ENCODE data around the gene ZNF337. TPM values are rescaled to one million over a fixed set of nuclear protein-coding genes. Genes with fewer than 3 reads are reported as not detected.
"Not testable (repeated sequence)": the region's sequence is repeated elsewhere in the genome, so short reads cannot be mapped to it uniquely, and the experiment has no call there.

ZNF337 gene
- total RNA-seq, 1 donor from 2014 or later: 15.6 TPM

DNA sequence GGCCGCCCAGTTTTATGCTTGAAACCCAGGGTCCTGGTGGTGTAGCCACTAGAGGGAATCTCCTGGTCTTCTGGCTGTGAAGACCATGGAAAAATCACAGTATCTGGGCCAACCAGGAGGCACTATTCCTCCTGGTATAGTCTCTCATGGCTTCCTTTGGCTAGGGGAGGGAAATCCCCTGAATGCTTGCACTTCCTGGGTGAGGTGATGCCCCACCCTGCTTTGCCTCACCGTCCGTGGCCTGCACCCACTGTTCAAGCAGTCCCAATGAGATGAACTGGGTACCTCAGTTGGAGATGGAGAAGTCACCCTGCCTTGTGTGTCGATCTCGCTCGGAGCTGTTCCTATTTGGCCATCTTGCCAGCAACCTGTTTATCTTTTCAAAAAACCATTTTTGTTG, 10.1 kb upstream of the ZNF337 start:
- Histone ChIP-seq H3K36me3 (ENCODE audit: insufficient read depth, low read length) (no peaks in the 10 kb centered on the region), H3K4me1 (ENCODE audit: insufficient read depth, low read length) (no peaks in the 10 kb centered on the region), H3K27ac (ENCODE audit: low read depth, low read length) (no peak overlapping the region), H3K27me3 (ENCODE audit: insufficient read depth, low read length) (no peaks in the 10 kb centered on the region), H3K79me2 (ENCODE audit: insufficient read depth, low read length) (no peaks in the 10 kb centered on the region), H3K4me2 (ENCODE audit: low read length) (no peak overlapping the region), H4K20me1 (ENCODE audit: insufficient read depth, low read length) (no peaks in the 10 kb centered on the region), H3K9me3 (ENCODE audit: insufficient read depth, low read depth, low read length) (no peaks in the 10 kb centered on the region), H3K4me3 (ENCODE audit: insufficient read depth, low read depth, low read length) (no peak overlapping the region), H2AFZ (ENCODE audit: low read depth, low read length) (no peak overlapping the region), H3K9ac (ENCODE audit: low read length) (no peak overlapping the region)
- Mint-ChIP-seq H3K36me3 (ENCODE audit: low read depth, unreplicated experiment) (peaks cover 7% of the 10 kb centered on the region), H3K4me1 (ENCODE audit: low read depth, unreplicated experiment) (no peaks in the 10 kb centered on the region), H3K9me3 (ENCODE audit: unreplicated experiment) (peaks cover 2% of the 10 kb centered on the region), H3K27ac (ENCODE audit: unreplicated experiment) (no peak overlapping the region), H3K4me3 (ENCODE audit: unreplicated experiment) (no peak overlapping the region), H3K27me3 (ENCODE audit: low read depth, unreplicated experiment) (no peaks in the 10 kb centered on the region)
- FAIRE-seq (no peak), DNase-seq (ENCODE audit: low read depth) (no peak)
- no peak for TF ChIP-seq EZH2 (IDR thresholded peaks at IDR 0.05; ENCODE audit: insufficient read depth, low read length)
- TF ChIP-seq, protein P1, sequence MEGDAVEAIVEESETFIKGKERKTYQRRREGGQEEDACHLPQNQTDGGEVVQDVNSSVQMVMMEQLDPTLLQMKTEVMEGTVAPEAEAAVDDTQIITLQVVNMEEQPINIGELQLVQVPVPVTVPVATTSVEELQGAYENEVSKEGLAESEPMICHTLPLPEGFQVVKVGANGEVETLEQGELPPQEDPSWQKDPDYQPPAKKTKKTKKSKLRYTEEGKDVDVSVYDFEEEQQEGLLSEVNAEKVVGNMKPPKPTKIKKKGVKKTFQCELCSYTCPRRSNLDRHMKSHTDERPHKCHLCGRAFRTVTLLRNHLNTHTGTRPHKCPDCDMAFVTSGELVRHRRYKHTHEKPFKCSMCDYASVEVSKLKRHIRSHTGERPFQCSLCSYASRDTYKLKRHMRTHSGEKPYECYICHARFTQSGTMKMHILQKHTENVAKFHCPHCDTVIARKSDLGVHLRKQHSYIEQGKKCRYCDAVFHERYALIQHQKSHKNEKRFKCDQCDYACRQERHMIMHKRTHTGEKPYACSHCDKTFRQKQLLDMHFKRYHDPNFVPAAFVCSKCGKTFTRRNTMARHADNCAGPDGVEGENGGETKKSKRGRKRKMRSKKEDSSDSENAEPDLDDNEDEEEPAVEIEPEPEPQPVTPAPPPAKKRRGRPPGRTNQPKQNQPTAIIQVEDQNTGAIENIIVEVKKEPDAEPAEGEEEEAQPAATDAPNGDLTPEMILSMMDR (IDR thresholded peaks at IDR 0.05; ENCODE audit: insufficient read depth, low read depth, low read length): no peak

DNA sequence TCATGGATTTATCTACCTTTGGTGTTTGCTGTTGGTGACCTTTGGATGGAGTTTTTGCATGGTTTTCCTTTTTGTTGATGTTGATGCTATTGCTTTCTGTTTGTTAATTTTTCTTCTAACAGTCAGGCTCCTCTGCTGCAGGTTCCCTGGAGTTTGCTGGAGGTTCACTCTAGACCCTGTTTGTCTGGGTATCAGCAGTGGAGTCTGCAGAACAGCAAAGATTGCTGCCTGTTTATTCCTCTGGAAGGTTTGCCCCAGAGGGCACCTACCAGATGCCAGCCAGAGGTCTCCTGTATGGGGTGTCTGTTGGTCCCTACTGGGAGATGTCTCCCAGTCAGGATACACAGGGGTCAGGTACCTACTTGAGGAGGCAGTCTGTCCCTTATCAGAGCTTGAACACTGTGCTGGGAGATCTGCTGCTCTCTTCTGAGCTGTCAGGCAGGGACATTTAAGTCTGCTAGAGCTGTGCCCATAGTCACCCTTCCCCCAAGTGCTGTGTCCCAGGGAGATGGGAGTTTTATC, 9.2 kb upstream of the ZNF337 start:
- peaks cover 5% of the 10 kb centered on the region for H3K9me3 Mint-ChIP-seq (ENCODE audit: unreplicated experiment)
- Histone ChIP-seq H3K79me2 (ENCODE audit: insufficient read depth, low read length) (no peaks in the 10 kb centered on the region), H2AFZ (ENCODE audit: low read depth, low read length) (no peak overlapping the region), H3K4me2 (ENCODE audit: low read length) (no peak overlapping the region), H3K27ac (ENCODE audit: low read depth, low read length) (no peak overlapping the region), H3K36me3 (ENCODE audit: insufficient read depth, low read length) (no peaks in the 10 kb centered on the region), H3K9me3 (ENCODE audit: insufficient read depth, low read depth, low read length) (no peaks in the 10 kb centered on the region), H3K4me3 (ENCODE audit: insufficient read depth, low read depth, low read length) (no peak overlapping the region), H3K9ac (ENCODE audit: low read length) (no peak overlapping the region), H3K27me3 (ENCODE audit: insufficient read depth, low read length) (no peaks in the 10 kb centered on the region), H3K4me1 (ENCODE audit: insufficient read depth, low read length) (no peaks in the 10 kb centered on the region), H4K20me1 (ENCODE audit: insufficient read depth, low read length) (no peaks in the 10 kb centered on the region)
- no peak overlapping the region for H3K27ac Mint-ChIP-seq (ENCODE audit: unreplicated experiment)
- FAIRE-seq (no peak), DNase-seq (ENCODE audit: low read depth) (no peak)
- peaks cover 8% of the 10 kb centered on the region for H3K36me3 Mint-ChIP-seq (ENCODE audit: low read depth, unreplicated experiment)
- no peak overlapping the region for H3K4me3 Mint-ChIP-seq (ENCODE audit: unreplicated experiment)
- TF ChIP-seq, protein P1 (IDR thresholded peaks at IDR 0.05; ENCODE audit: insufficient read depth, low read depth, low read length): no peak
- H3K27me3 Mint-ChIP-seq (ENCODE audit: low read depth, unreplicated experiment): no peaks in the 10 kb centered on the region
- H3K4me1 Mint-ChIP-seq (ENCODE audit: low read depth, unreplicated experiment): no peaks in the 10 kb centered on the region

DNA sequence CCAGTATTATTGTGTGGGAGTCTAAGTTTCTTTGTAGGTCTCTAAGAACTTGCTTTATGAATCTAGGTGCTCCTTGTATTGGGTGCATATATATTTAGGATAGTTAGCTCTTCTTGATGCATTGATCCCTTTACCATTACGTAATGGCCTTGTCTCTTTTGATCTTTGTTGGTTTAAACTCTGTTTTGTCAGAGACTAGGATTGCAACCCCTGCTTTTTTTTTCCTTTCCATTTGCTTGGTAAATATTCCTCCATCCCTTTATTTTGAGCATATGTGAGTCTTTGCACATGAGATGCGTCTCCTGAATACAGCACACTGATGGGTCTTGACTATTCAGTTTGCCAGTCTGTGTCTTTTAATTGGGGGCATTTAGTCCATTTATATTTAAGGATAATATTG, 7.7 kb upstream of the ZNF337 start:
- DNase-seq (ENCODE audit: low read depth); H3K27me3 ChIP-seq (ENCODE audit: insufficient read depth, low read length); H3K27me3 Mint-ChIP-seq (ENCODE audit: low read depth, unreplicated experiment); FAIRE-seq; H3K4me1 Mint-ChIP-seq (ENCODE audit: low read depth, unreplicated experiment); H3K36me3 ChIP-seq (ENCODE audit: insufficient read depth, low read length); H3K9ac ChIP-seq (ENCODE audit: low read length); H3K79me2 ChIP-seq (ENCODE audit: insufficient read depth, low read length); H4K20me1 ChIP-seq (ENCODE audit: insufficient read depth, low read length); H3K4me1 ChIP-seq (ENCODE audit: insufficient read depth, low read length); H3K4me2 ChIP-seq (ENCODE audit: low read length); H3K4me3 ChIP-seq (ENCODE audit: insufficient read depth, low read depth, low read length); H3K9me3 ChIP-seq (ENCODE audit: insufficient read depth, low read depth, low read length); H3K27ac Mint-ChIP-seq (ENCODE audit: unreplicated experiment); H3K36me3 Mint-ChIP-seq (ENCODE audit: low read depth, unreplicated experiment); H3K27ac ChIP-seq (ENCODE audit: low read depth, low read length); H2AFZ ChIP-seq (ENCODE audit: low read depth, low read length); H3K4me3 Mint-ChIP-seq (ENCODE audit: unreplicated experiment): not testable (repeated sequence)
- peaks cover 15% of the 10 kb centered on the region for H3K9me3 Mint-ChIP-seq (ENCODE audit: unreplicated experiment)

DNA sequence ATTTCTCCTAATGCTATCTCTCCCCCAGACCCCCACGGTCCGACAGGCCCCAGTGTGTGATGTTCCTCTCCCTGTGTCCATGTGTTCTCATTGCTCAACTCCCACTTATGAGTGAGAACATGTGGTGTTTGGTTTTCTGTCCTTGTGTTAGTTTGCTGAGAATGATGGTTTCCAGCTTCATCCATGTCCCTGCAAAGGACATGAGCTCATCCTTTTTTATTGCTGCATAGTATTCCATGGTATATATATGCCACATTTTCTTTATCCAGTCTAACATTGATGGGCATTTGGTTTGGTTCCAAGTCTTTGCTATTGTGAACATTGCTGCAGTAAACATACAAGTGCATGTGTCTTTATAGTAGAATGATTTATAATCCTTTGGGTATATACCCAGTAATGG, 4.2 kb upstream of the ZNF337 start:
- FAIRE-seq; H3K27me3 Mint-ChIP-seq (ENCODE audit: low read depth, unreplicated experiment); H3K4me3 ChIP-seq (ENCODE audit: insufficient read depth, low read depth, low read length); H2AFZ ChIP-seq (ENCODE audit: low read depth, low read length); H3K4me3 Mint-ChIP-seq (ENCODE audit: unreplicated experiment); DNase-seq (ENCODE audit: low read depth); H3K79me2 ChIP-seq (ENCODE audit: insufficient read depth, low read length); H3K9ac ChIP-seq (ENCODE audit: low read length); H3K27ac Mint-ChIP-seq (ENCODE audit: unreplicated experiment); H3K36me3 ChIP-seq (ENCODE audit: insufficient read depth, low read length); H4K20me1 ChIP-seq (ENCODE audit: insufficient read depth, low read length); H3K4me1 ChIP-seq (ENCODE audit: insufficient read depth, low read length); H3K4me2 ChIP-seq (ENCODE audit: low read length); H3K27ac ChIP-seq (ENCODE audit: low read depth, low read length); H3K4me1 Mint-ChIP-seq (ENCODE audit: low read depth, unreplicated experiment); H3K27me3 ChIP-seq (ENCODE audit: insufficient read depth, low read length); H3K36me3 Mint-ChIP-seq (ENCODE audit: low read depth, unreplicated experiment); H3K9me3 ChIP-seq (ENCODE audit: insufficient read depth, low read depth, low read length): not testable (repeated sequence)
- peaks cover 15% of the 10 kb centered on the region for H3K9me3 Mint-ChIP-seq (ENCODE audit: unreplicated experiment)
